Endodermal cell (in vitro differentiated cells): ENCODE data around the gene AFF3. TPM values are rescaled to one million over a fixed set of nuclear protein-coding genes. Genes with fewer than 3 reads are reported as not detected.

Experiments used
- DNase-seq: peaks from one replicate; pipeline ENCODE4 v3.0.0-alpha.2; 2017
- H3K27ac ChIP-seq: 2 replicates; pipeline ENCODE4 v1.5.1; 2013; ENCODE audit warnings: mild to moderate bottlenecking, low read depth, low read length, moderate library complexity
- H3K27me3 ChIP-seq: 2 replicates; pipeline ENCODE4 v1.6.1; 2013; ENCODE audit warnings: mild to moderate bottlenecking, low read length, moderate library complexity; ENCODE audit not compliant: insufficient read depth, control insufficient read depth, poor library complexity, severe bottlenecking
- H3K36me3 ChIP-seq: 2 replicates; pipeline ENCODE4 v1.7.0; 2013; ENCODE audit warnings: mild to moderate bottlenecking, low read length, moderate library complexity; ENCODE audit not compliant: control insufficient read depth, insufficient read depth
- H3K4me1 ChIP-seq: one replicate; pipeline ENCODE4 v1.7.0; 2013; ENCODE audit warnings: low read length; ENCODE audit not compliant: control insufficient read depth, insufficient read depth
- H3K4me3 ChIP-seq: 2 replicates; pipeline ENCODE4 v1.5.1; 2013; ENCODE audit warnings: mild to moderate bottlenecking, low read length, moderate library complexity
- H3K9ac ChIP-seq: 2 replicates; pipeline ENCODE4 v1.6.1; 2013; ENCODE audit warnings: mild to moderate bottlenecking, low read length, moderate library complexity; ENCODE audit not compliant: poor library complexity, severe bottlenecking; ENCODE audit errors: extremely low read depth
- H3K9me3 ChIP-seq: 2 replicates; pipeline ENCODE4 v1.6.1; 2013; ENCODE audit warnings: mild to moderate bottlenecking, low read length, moderate library complexity; ENCODE audit not compliant: control insufficient read depth
- H3K27ac Mint-ChIP-seq: 2 replicates; pipeline ENCODE4 v1.8.0; 2020; ENCODE audit warnings: mixed read lengths
- H3K27me3 Mint-ChIP-seq: 2 replicates; pipeline ENCODE4 v1.8.0; 2021; ENCODE audit warnings: mild to moderate bottlenecking, mixed read lengths; ENCODE audit not compliant: insufficient read depth
- H3K36me3 Mint-ChIP-seq: 2 replicates; pipeline ENCODE4 v1.8.0; 2020; ENCODE audit warnings: low read depth, mixed read lengths
- H3K4me1 Mint-ChIP-seq: 2 replicates; pipeline ENCODE4 v1.8.0; 2020; ENCODE audit warnings: mixed read lengths
- H3K4me3 Mint-ChIP-seq: 2 replicates; pipeline ENCODE4 v1.8.0; 2020; ENCODE audit warnings: mild to moderate bottlenecking, moderate library complexity, mixed read lengths
- H3K9me3 Mint-ChIP-seq: 2 replicates; pipeline ENCODE4 v1.8.0; 2020; ENCODE audit warnings: mild to moderate bottlenecking, mixed read lengths
- WGBS, 2 experiments: methylation state at CpG; one replicate each; pipeline versions ENCODE4 v1.1.5 to v1.1.7; 2013; ENCODE audit warnings: missing lambda C conversion rate in 2 of 2, mixed read lengths in 1 of 2; ENCODE audit not compliant: insufficient coverage in 1 of 2, insufficient read length in 1 of 2; 5-methylcytosine and 5-hydroxymethylcytosine counted together
- total RNA-seq, 2 donors: library from RNA; stranded (reverse); fragmentation: NEBNext Ultra II Directional in 1 of 2; extraction: Animal tissue kit (Norgen Biotek cat#: 25700) in 1 of 2; gene quantifications; 2 replicates in 1 of 2; 3 replicates in 1 of 2; pipeline ENCODE4 v1.2.1, GENCODE V29; 2021
- TF ChIP-seq, protein P1 (sequence below): fragments of 200-600 bp; sonication (generic); conservative IDR thresholded peaks from 2 replicates; pipeline ENCODE4 v1.5.0; 2021; ENCODE audit warnings: antibody characterized with exemption, mild to moderate bottlenecking

AFF3 gene
- total RNA-seq, 2 donors from 2014 or later, result 0.62 to 0.73 TPM

DNA sequence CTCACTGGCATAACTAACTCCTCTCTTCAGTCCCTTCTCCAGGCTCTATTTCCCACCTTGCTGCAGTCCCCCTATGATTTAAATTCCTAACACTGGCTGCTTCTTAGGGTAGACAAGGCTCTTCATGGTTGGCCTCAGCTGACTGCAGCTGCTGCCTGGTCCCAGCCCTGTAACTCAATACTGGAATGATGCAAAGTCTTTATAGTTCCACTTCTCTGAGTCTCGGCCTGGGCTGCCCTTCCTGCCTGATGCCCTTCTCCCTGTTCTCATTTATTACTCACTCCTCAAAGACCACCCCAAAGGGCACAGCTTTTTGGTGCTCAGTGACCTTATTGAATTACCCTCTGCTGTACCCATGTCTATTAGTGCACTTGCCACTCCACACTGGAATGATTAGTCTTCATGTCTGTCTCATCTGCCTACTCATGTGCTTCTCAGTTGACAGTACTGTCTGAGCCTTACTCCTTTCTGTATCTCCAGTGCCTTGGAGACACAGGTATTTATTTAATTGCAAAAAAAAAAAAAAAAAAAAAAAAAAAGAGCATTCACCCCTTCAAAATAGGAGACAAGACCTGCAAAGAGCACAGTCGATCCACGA is 453.1 kb downstream of the AFF3 start:
- peaks cover 12% of the 10 kb centered on the region for H3K27me3 ChIP-seq
- no peaks in the 10 kb centered on the region for H3K9me3 Mint-ChIP-seq
- no peaks in the 10 kb centered on the region for H3K36me3 ChIP-seq
- H3K9ac ChIP-seq, result no peak overlapping the region
- no peak overlapping the region for H3K4me3 Mint-ChIP-seq
- H3K9me3 ChIP-seq, result no peaks in the 10 kb centered on the region
- no peaks in the 10 kb centered on the region for H3K36me3 Mint-ChIP-seq
- 91 to 100% methylated on average over 1 to 3 of the region's 3 CpGs for WGBS, 2 experiments
- TF ChIP-seq, protein P1, sequence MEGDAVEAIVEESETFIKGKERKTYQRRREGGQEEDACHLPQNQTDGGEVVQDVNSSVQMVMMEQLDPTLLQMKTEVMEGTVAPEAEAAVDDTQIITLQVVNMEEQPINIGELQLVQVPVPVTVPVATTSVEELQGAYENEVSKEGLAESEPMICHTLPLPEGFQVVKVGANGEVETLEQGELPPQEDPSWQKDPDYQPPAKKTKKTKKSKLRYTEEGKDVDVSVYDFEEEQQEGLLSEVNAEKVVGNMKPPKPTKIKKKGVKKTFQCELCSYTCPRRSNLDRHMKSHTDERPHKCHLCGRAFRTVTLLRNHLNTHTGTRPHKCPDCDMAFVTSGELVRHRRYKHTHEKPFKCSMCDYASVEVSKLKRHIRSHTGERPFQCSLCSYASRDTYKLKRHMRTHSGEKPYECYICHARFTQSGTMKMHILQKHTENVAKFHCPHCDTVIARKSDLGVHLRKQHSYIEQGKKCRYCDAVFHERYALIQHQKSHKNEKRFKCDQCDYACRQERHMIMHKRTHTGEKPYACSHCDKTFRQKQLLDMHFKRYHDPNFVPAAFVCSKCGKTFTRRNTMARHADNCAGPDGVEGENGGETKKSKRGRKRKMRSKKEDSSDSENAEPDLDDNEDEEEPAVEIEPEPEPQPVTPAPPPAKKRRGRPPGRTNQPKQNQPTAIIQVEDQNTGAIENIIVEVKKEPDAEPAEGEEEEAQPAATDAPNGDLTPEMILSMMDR, result no peak
- peaks cover 3% of the 10 kb centered on the region for H3K4me1 Mint-ChIP-seq
- peaks cover 5% of the 10 kb centered on the region for H3K27me3 Mint-ChIP-seq
- H3K4me3 ChIP-seq, result no peak overlapping the region
- H3K4me1 ChIP-seq, result no peaks in the 10 kb centered on the region
- H3K27ac Mint-ChIP-seq, result no peak overlapping the region
- H3K27ac ChIP-seq, result no peak overlapping the region
- no peak for DNase-seq

DNA sequence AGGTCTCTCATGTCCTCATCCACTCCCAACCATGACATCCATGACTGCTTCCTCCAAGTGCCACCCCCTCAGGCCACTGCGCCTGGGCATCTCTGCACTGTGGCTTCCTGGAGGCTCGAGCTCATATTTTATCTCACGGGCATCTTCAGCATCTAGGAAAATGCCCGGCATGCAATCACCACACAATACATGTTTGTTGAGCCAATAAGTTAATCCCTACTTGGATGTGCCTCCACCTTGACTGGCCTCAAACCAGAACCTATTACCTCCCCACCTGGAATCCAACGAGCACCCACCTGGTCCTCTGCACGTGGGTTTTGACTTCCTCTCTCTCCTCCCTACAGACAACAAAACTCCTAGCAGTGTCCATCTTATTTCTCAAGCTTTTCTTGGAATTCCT is 453.7 kb downstream of the AFF3 start:
- Histone ChIP-seq H3K9ac (no peak overlapping the region), H3K4me3 (no peak overlapping the region), H3K9me3 (no peaks in the 10 kb centered on the region), H3K4me1 (no peaks in the 10 kb centered on the region), H3K27me3 (peaks cover 12% of the 10 kb centered on the region), H3K36me3 (no peaks in the 10 kb centered on the region), H3K27ac (no peak overlapping the region)
- Mint-ChIP-seq H3K27me3 (peaks cover 5% of the 10 kb centered on the region), H3K27ac (no peak overlapping the region), H3K4me1 (peaks cover 3% of the 10 kb centered on the region), H3K36me3 (no peaks in the 10 kb centered on the region), H3K9me3 (no peaks in the 10 kb centered on the region), H3K4me3 (no peak overlapping the region)
- TF ChIP-seq, protein P1, result no peak
- 87 to 94% methylated on average over 3 to 6 of the region's 6 CpGs for WGBS, 2 experiments
- DNase-seq, result no peak

DNA sequence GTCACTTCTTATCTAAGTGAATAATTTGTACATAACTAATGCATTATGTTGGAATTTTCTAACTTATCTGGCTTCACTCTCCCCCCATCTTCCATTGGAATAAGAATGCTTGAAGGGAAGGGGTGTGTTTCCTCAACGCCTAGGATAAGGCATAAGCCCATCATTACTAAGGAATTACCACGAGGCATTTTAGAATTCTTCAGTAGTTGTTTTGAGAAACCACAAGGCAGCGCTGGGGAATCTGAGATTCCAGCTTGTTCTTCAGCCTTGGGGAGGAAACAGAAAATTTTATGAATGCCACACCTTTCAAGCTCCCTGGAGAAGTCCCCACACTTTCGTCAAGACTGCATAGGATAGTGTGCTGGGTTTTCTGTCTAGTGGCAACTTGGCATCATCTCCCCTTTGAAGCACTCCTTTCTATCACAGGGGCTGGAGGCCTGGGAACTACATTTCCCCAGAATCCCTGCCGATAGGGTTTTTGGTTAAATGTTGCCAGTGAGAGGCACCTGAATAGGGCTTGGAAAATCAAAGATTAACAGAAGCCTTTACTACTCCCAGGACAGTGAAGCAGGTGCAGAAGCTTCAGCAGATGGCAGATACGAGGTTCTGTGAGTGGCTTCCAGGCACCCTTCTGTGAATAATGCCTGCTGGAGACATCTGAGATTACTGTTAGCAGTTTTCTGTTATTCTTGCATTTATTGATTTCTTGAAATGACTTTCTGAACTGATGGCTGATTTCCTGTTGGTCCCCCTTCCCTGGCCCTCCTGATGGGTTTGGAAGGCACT is 459.9 kb downstream of the AFF3 start:
- Histone ChIP-seq H3K9ac (no peak overlapping the region), H3K27ac (no peak overlapping the region), H3K36me3 (no peaks in the 10 kb centered on the region), H3K9me3 (no peaks in the 10 kb centered on the region), H3K27me3 (peaks cover 9% of the 10 kb centered on the region), H3K4me3 (no peak overlapping the region), H3K4me1 (no peaks in the 10 kb centered on the region)
- Mint-ChIP-seq H3K36me3 (no peaks in the 10 kb centered on the region), H3K27ac (no peak overlapping the region), H3K4me3 (no peak overlapping the region), H3K4me1 (no peaks in the 10 kb centered on the region), H3K9me3 (no peaks in the 10 kb centered on the region), H3K27me3 (no peaks in the 10 kb centered on the region)
- no peak for DNase-seq
- TF ChIP-seq, protein P1, result no peak
- WGBS, 2 experiments, result 90 to 96% methylated on average over 4 to 6 of the region's 6 CpGs
